ENCODE results near the gene ADAMTSL1. TPM values are rescaled to one million over a fixed set of nuclear protein-coding genes. Genes with fewer than 3 reads are reported as not detected.

Gene ADAMTSL1
- total and polyA plus RNA-seq, 2 of the 13 experiments (the other 11 are each of a cell fraction or from before 2014, with no cell fraction given), result not detected

GRCh38 chr9:18554244-18554643, 80.3 kb downstream of the ADAMTSL1 start:
- in situ Hi-C loops (cut with HindIII; ENCODE audit: extremely low pct_ligation_motif_present, low pct_unique_long_range_greater_than_20kb), result loop anchor here (10.0 kb wide), 1 partner anchor 61 kb away; no protein-coding TSS in a partner anchor
- no peaks in the 10 kb centered on the region for H3K4me1 ChIP-seq (ENCODE audit: insufficient read depth, low read length)
- no peaks in the 10 kb centered on the region for H4K20me1 ChIP-seq (ENCODE audit: insufficient read depth, low read length)
- no peaks in the 10 kb centered on the region for H3K27me3 ChIP-seq (ENCODE audit: control insufficient read depth in 1 of 2, insufficient read depth in 2 of 2, low read length in 2 of 2)
- H2AFZ ChIP-seq (ENCODE audit: low read length), result no peak overlapping the region
- no peak overlapping the region for H3K27ac ChIP-seq (ENCODE audit: extremely low read length, insufficient read depth, low read length)
- H3K4me2 ChIP-seq (ENCODE audit: low read depth, low read length), result no peak overlapping the region
- 14% methylated on average over 6 of the region's 6 CpGs for WGBS (ENCODE audit: low lambda C conversion rate)
- FAIRE-seq (no peak), DNase-seq (ENCODE audit: low spot score) (no peak), ATAC-seq (no peak)
- ChIA-PET CTCF (ENCODE audit: low intra/inter-chr PET ratio, low total read pairs) (no interaction called here), POLR2A (no interaction called here)
- H3K79me2 ChIP-seq (ENCODE audit: insufficient read depth, low read length), result no peaks in the 10 kb centered on the region
- no peak overlapping the region for H3K4me3 ChIP-seq (replicated peaks in 1 of 3; ENCODE audit: insufficient read depth in 1 of 3, low read depth in 2 of 3, low read length in 3 of 3)
- no peaks in the 10 kb centered on the region for H3K9me3 ChIP-seq (ENCODE audit: low read length)
- no peak overlapping the region for H3K9ac ChIP-seq (ENCODE audit: insufficient read depth, low read depth, low read length)
- no peaks in the 10 kb centered on the region for H3K36me3 ChIP-seq (replicated peaks in 1 of 2; ENCODE audit: control insufficient read depth in 1 of 2, insufficient read depth in 2 of 2, low read length in 2 of 2)
- intact Hi-C loops (cut with micrococcal nuclease; ENCODE audit: unreplicated experiment), result no loop called here
- BruUV-seq (replicated peaks), result no TSS peak
- TF ChIP-seq ZNF580 (CRISPR knock-in tag; IDR thresholded peaks at IDR 0.05; ENCODE audit: borderline replicate concordance, low read depth), result no peak
- TF ChIP-seq NFIB (CRISPR knock-in tag; IDR thresholded peaks at IDR 0.05; ENCODE audit: borderline replicate concordance), result no peak
- no peak for TF ChIP-seq ZBTB21 (CRISPR knock-in tag; IDR thresholded peaks at IDR 0.05)
- no peak for TF ChIP-seq ZNF782 (CRISPR knock-in tag; IDR thresholded peaks at IDR 0.05; ENCODE audit: borderline replicate concordance)
- TF ChIP-seq DZIP1 (CRISPR knock-in tag; IDR thresholded peaks at IDR 0.05), result no peak
- no peak for TF ChIP-seq ZNF550 (CRISPR knock-in tag; IDR thresholded peaks at IDR 0.05; ENCODE audit: borderline replicate concordance)
- TF ChIP-seq ZFX (CRISPR knock-in tag; IDR thresholded peaks at IDR 0.05; ENCODE audit: low read depth), result no peak
- TF ChIP-seq ZNF704 (CRISPR knock-in tag; IDR thresholded peaks at IDR 0.05; ENCODE audit: borderline replicate concordance), result no peak
- TF ChIP-seq ZNF775 (CRISPR knock-in tag; IDR thresholded peaks at IDR 0.05; ENCODE audit: borderline replicate concordance), result no peak
- no peak for TF ChIP-seq MED8 (CRISPR knock-in tag; IDR thresholded peaks at IDR 0.05; ENCODE audit: insufficient replicate concordance)
- TF ChIP-seq ATF7 (IDR thresholded peaks at IDR 0.05), result no peak
- no peak for TF ChIP-seq ATF7 (CRISPR knock-in tag; IDR thresholded peaks at IDR 0.05)
- no peak for TF ChIP-seq ZNF407 (CRISPR knock-in tag; IDR thresholded peaks at IDR 0.05; ENCODE audit: not compliant biosample characterization)

Measured in HepG2 (cell line).